G401.6 (cell line): ENCODE measurements around the gene CDX1.

Source experiments
- FAIRE-seq: peaks from 2 replicates; lab custom pipeline; 2012; peaks lifted over from hg19 to GRCh38; lab: Jason Lieb, UNC

The CDX1 gene

DNA sequence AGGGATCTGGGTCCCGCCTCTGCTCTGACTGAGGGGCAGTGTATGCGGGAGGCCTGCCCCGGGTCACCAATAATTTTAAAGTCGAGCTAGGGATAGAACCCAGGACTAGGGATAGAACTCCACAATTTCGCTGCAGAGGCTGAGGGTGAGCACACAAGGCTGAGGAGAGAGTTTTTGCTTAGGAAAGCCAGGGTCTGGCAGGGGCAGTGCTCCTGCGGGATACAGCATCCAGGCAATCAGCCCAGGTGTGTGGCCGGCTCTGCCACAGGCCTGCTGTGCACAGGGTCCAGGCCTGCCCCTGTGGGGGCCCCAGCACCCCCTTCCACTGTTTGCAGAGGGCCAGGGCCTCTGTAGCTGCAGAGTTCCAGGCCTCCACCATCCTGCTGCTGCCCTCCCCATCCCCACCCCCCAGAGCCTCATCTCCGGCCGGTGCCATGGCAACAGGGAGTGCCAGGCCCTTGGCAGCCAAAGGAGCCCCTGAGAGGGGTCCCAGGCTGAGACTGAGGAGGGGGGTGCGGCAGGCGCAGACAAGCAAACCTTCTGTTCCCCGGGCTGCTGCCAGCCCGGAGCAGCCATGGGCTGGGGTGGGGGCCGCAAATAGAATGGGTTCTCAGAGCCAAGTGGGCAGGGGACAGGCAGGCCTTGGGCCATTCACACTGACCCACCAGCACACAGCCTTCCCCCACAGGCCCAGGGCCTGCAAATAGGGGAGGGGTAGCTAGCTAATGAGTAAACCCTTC, 19.5 kb upstream of the CDX1 start:
- FAIRE-seq = no peak

DNA sequence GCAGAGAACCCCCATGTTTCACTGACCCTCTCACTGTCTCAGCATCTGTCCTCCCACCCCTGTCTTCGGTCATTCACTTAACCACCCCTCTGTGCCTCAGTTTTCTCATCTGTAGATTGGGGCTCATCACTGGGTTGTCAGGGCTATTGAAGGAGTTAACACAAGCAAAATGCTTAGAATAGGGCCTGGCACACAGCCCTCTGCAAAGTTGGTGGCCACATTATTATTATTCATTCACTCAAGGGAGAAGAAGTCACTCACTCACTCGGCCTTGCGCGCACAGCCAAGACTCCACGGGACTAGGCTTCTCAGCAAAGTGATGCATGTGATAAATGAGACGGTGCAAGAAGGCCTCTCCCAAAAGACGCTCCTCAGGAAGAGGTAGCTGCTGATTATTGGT, 18.9 kb upstream of the CDX1 start:
- FAIRE-seq = no peak

DNA sequence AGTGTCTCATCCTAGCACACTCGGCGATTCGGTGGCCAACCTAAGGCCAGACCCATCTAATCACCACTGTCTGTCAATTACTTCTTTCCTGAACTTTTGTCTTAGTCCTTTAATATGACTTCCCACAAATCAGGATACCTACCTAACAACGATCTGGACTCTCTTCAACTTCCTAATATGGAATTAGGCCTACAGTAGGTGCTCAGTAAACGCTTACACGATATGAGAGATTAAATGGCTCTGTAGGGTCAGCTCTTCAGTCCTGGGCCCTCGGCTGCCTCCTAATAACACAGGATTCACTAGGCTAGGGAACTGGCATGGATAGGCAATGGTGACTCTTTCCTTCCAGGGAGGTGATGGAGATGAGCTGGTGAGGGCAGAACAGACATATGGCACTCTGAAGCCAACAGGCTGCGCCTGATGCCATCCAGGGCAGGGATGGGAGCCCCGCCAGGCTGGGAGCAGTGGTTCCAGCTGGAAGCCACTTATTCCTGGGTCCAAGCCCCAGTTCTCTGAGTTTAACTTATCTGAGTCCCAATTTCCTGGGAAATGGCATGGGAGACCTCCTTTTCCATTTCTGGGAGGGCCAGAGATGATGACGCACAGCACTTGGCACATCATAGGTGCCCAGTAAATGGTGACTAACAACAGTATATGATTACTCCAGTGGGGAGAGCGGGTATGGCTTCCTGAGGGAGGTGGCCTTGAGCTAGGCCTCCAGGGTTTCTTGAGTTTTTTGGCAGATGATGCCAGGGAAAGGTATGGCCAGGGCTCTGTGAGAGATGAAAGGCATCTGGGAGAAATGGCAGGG, 18.3 kb upstream of the CDX1 start:
- no peak for FAIRE-seq

DNA sequence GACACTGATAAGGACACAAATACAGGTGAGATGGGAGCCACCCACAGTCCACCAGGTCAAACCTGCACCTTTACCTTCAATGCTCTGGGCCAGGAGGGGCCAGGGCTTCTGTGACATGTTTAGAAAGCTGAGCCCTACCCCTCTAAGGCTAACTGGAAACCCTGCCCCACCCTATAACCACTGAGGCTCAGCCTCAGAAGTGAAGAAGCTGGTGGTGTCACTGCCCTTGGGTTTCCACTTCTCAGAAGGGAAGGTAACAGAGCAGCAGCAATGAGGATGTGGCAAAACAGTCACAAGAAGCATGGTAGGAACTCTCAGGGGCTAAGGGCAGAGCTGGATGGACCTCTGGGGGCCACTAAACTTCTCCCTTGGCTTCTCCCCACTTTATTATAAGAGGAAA, 17.0 kb upstream of the CDX1 start:
- FAIRE-seq = no peak

DNA sequence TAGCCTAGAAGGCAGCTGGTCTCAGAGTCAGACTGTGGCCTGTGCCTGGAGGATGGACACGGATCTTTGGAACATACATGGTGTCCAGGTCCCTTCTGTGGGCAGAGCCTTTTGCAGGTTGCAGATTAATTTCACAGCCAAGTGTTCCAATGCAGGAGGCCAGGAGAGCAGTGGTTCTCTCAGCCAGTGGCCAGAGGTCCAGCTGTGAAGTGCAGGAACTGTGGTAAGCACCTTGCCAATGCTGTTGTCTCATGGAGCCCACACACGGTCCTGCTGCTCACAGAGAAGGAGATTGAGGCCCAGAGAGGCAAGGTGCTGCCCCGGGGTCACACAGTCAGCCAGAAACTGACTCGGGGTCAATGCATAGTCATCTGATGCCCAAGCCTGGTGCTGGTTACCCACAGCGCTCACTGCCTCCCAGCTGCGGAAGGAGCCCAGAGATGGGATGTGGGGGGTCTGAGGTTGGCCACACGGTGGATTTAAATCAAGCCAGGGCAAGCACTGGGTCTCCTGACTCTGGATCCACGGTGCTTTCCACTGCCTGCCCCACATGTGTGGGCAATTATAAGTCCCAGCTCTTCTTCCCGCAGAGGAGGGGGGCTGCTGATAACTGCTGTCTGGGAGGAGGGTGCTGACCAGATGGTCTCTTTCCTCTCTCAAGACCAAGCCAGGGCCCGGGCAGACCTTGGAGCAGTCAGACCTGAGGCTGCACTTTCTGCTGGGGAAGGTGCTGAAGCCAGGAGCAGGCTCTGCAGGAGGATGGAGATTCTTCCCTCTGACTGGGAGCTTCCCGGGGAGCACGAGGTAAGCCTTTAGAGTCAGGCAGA, 13.7 kb upstream of the CDX1 start:
- FAIRE-seq = no peak

DNA sequence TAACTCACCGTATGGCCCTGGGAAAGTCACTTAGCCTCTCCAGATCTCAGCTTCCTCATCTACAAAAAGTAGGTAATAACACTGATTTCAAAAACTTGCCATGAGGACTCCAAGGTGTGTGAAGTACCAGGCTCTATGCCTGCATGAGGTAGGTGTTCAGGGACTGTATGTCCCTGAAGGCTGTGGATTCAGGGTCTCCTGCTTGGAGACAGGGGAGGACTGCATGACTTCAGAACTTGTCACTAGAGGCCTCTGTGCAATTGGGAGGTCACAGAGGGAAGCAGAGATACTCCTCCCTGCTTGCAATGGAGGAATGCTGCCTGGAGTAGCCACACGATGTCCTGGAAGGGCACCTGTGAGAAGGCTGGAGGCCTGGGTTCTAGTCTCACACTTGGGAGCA, 13.1 kb upstream of the CDX1 start:
- no peak for FAIRE-seq

DNA sequence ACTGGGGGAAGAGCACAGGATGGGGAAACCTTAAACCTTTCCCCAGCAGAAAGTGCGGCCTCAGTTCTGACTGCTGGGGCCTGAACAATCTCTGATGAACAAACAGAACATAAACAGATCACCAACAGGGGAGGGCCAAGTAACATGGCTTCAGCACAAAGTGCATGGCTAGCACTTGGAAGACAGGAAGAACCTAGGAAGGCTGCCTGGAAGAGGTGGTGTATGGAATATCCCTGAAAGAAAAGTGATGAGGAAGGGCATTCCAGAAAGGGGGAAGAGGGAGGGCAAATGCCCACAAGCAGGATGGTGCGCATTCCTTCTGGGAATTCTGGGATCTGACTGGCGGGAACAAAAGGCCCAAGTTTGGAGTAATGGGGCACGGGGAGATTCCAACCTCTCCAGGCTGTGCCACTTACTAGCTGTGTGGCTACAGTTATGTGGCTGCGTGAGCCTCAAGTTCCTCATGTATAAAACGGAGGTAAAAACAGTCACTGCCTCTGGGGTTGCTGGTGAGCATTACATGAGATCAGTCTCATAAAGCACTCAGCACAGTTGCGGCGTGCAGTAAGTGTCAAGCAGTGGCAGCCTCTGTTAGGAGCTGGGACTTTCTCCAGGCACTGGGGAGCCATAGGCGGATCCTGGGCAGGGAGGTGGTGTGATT, 12.5 kb upstream of the CDX1 start:
- peak; percentile 92 for FAIRE-seq

DNA sequence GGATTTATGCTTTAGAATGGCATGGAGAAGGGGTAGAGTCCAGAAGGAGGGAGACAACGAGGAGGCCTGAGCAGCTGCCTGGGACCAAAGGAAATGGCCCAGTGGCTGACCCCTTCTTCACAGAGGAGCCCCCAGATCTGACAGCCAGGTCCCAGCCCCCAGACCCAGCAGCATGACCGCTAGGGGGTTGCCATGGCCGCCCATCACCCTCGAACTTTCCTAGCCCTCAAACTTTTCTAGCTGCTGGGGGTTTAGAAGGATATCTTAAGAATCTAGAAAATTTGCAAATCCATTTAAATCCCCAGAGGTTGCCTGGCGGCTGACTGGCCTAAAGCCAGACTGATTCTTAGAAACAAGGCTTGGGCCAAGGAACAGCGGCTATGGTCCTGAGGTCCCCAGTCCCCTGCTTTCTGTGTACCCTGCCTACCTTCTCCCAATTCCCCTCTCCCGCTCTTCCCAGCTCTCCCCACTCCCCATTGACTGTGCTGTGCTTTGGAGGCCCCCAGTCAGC, 11.9 kb upstream of the CDX1 start:
- peak; percentile 86 for FAIRE-seq

DNA sequence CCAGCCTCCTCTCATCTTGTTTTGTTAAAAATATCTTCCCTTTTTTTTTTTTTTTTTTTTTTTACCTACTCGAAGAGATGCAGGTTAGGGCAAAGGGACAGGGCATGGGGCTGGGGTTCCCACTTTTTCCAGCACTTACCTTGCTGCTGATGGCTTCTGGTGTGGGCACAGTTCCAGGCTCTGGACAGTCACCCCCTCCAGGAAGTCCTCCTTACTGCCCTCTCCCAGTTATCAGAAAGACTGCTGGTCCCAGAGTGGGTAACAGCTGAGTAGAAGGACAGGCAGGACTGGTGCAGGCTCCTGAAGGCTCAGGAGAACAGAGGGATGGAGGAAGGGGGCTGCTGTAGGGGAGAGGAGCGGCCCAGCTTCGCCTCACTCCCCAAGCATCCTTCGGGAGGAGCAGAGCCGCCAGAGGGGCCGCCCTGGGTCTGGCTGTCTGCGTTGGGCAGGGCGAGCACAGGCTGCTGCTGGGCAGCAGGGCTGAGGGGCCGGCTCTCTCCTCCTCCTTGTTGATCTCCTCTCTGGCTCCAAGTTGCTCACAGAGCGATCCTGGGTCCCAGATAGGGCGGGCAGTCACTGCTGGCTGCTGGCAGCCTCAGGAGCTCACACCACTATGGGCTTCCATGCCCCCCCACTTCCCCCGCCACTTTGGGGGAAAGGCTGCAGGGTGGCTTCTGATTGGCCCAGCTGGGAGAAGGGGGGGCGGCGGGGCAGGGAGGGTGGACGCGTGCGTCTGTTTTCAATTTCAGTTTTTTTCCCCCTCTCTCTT, 11.1 kb upstream of the CDX1 start, which contains the start of gene PDGFRB:
TSS of gene PDGFRB (minus strand) at position 588 of the 769 bp plus-strand sequence. CDS start 18,798 bp downstream, outside the sequence.
- FAIRE-seq = peak; percentile 95

DNA sequence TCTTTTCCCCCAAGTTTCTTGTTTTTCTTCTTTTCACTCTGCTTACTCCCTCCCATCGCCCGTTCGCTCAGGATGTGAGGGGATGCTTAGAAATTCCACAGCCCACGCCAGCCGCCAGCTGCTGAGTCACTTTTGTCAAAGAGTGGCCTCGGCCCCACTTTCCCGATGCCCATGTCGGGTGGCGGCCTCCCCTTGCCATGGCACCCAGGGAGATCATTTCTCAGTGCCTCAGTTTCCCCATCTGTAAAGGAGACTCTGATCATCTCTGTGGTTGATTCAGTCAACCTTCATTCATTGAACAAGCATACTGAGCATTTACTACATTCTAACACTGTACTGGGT, 10.6 kb upstream of the CDX1 start:
- FAIRE-seq = no peak

DNA sequence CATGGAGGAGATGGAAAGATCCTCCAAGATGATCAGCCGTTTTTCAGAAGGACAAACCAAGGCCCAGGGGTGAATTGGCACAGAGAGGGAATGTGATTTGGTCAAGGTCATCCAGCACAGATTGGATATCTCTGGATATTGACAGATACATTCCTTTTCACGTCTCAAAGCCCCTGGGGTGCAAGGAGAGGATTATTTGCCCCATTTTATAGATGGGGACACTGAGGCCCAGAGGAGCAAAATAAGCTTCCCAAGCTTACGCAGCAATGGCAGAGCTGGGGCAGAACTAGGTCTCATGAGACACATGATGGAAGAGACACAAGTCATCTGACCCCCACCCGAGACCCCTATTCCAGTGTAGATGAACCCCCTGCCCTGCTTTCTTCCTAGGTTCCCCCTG, 10.0 kb upstream of the CDX1 start:
- FAIRE-seq = no peak

DNA sequence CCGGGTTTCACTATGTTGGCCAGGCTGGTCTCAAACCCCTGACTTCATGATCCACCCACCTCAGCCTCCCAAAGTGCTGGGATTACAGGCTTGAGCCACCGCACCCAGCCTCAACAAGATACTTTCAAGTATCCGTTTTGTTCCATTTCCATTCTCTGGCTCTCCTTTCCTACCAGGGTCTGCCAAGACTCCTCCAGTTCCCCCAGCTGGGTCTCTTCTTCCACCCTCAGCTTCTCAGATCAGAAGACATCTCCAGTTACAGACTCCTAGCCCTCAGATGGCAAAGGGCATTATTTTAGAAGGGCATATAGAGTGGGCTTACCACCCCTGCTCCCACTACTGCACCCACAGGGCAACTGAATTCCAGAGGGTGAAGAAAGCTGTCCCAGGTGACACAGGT, 9.4 kb upstream of the CDX1 start:
- FAIRE-seq = no peak

DNA sequence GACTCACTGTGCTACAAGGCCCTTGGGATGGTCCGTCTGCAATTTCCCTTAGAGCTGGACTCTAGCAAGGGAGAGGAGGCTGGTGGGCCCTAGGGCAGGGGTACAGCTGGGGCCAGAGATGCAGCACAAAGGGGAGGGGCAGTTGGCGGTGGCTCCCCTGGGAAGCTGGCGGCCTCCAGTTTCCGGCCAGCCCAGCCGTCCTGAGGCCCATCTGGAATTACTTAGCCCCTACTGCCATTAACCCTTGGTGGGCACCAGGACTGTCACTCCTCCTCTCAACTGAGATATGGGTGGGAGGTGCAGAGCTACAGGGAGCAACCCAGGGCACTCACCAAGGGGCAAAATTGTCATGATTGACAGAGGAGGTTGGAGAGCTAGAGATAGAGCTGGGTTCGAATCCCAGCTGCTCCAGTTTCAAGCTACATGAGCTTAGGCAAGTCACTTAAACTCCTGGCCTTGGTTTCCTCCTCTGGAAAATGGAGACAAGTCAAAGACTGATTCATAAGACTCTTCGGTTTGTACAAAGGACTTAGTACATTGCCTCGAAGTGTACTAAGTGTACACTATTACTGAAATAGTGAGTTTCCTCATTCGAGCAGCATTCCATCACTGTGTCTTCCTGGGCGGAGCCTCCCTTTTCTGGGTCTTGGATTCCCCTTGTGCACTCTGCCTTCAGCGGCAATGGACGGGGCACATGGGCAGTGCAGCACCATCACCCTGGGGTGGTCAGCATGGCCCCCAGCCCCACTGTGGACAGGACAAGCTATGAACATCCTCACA, 8.2 kb upstream of the CDX1 start:
- FAIRE-seq = no peak

DNA sequence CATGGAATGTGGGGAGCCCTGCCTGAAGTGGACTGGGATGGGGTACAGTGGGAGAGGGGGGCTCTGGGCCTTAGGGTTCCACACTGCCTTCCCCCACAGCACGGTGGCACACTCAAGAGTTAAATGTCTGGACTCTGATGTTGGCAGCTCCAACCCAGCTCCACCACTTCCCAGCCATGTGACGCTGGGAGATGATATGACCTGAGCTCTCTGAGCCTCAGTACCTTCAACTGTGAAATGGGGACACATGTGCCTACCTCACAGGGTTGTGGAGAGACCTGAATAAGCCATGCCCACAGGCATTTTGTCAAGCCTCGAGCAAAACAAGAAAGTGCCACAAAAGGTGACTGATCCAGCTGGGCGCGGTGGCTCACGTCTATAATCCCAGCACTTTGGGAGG, 7.5 kb upstream of the CDX1 start:
- no peak for FAIRE-seq

DNA sequence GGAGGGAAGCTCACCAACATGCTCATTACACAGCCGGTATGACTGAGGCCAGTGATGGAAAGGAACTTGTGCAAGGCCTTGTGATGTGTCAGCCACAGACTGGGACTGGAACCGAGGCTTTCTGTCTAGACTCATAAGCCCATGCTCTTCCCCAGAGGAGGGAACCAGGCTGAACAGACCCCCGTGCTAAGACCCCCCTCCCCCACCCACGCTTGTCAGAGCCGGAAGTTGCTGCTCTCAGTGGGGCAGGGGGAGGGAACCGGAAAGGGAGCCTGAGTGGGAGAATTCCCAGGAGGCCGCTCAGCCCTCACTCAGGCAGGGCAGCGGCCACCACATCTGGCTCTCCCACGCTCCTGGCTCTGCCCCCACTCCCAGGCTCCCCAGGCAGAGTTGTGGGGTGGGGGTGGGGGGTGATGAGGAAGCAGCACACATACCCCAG, 6.8 kb upstream of the CDX1 start:
- FAIRE-seq = no peak

DNA sequence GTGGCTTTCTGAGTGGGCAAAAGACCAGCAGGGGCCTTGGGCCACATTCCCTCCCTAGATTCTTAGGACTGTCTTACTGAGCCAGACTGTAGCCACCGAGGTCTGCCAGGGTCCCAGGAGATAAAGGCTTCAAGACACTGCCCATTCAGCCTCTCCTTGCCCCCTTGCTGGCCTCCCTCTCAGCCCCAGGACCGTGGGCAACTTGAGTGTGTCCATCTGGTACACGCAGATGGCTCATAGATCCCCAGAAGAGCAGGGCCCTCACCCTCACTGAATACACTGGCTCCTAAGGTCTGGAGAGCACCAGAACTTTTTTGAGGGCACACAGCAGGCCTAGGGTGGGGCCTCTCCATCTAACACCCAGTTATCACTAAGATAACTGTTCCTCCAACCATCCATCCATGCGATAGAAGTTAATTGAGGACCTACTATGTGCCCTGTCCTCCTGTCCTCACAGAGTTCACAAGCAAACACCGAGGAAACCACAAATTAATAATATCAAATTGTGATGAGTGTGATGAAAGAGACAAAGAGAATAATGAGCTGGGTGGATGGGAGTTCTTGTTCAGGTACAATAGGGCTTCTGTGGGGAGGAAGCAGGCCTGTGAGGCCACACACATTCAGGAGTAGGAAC, 6.0 kb upstream of the CDX1 start:
- no peak for FAIRE-seq

DNA sequence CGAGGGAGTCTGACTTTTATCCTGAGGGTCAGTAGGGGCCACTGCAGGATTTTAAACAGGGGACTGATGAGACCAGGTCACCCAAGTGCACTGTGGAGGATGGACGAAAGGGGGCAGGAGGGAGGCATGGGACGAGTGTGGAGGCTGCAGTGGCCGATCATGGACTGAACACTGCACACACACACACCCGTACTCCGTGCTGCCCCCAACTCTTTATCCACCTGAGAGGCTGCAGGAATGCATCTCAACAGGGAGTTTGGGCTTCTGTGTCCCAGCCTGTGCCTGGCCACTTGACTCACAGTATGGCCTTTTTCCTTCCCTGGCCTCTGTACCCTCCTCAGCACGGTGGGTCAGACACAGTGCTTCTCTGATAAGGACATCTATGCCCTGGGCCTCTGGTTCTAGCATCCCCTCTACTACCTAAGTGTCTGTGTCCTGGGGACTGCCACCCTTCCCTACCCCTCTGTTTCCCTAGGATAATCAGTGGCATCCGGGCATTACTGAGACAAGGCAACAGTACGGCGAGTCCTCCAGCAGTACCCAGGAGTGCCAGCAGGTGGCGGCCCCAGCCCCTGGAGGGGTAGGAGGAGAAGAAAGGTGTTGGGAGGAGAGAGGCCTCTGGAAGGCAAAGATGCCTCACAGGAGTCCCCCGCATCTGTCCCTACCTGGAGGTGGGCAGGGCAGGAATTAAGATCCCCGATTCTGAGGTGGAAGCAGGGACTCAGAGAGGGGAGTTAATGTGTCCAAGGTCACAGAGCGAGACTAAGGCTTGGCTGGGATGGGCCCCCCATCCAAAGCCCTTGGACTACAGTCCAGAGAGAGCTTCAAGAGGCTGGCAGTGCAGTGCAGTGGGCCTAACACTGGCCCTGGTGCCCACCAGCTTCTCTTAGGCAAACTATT, 5.1 kb upstream of the CDX1 start:
- FAIRE-seq = no peak

DNA sequence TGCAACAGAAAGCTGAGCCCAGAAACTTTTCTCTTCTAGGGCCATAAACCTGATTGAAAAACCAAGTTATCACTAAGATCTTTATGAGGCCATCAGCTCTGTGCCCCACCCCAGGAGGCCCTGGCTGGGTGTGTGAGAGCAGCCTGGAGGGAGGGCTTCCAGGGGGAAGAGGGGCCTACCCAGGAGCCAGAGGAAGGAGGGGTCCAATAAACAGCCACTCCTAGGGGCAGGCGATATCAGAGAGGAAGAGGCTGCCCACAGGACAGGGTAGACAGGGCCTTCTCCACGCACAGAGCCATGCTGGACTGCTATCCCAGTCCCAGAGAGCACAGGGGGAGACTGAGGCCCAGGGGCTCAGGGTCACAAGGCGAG, 4.5 kb upstream of the CDX1 start:
- no peak for FAIRE-seq

DNA sequence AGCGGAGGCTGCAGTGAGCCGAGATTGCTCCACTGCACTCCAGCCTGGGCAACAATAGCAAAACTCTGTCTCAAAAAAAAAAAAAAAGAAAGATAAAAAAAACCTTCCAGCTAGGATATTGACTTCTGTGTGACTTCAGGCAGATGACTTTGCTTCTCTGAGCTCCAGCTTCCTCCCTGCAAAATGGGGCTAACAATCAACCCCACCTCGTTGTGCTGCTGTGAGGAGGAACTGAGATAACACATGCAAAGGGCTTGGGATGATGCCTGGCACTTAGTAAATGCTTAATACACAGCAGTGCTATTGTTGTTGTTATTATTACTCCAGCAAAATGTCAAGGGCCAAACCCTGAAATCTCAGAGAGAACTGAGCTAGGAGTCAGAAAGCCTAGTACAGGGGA, 3.5 kb upstream of the CDX1 start:
- FAIRE-seq = no peak
